Measurements from ENCODE around the gene LEFTY2. TPM values are rescaled to one million over a fixed set of nuclear protein-coding genes. Genes with fewer than 3 reads are reported as not detected.

Gene LEFTY2, protein sequence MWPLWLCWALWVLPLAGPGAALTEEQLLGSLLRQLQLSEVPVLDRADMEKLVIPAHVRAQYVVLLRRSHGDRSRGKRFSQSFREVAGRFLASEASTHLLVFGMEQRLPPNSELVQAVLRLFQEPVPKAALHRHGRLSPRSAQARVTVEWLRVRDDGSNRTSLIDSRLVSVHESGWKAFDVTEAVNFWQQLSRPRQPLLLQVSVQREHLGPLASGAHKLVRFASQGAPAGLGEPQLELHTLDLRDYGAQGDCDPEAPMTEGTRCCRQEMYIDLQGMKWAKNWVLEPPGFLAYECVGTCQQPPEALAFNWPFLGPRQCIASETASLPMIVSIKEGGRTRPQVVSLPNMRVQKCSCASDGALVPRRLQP
- total RNA-seq = 0.38 to 0.74 TPM (median 0.57 TPM) in 3 replicates

DNA sequence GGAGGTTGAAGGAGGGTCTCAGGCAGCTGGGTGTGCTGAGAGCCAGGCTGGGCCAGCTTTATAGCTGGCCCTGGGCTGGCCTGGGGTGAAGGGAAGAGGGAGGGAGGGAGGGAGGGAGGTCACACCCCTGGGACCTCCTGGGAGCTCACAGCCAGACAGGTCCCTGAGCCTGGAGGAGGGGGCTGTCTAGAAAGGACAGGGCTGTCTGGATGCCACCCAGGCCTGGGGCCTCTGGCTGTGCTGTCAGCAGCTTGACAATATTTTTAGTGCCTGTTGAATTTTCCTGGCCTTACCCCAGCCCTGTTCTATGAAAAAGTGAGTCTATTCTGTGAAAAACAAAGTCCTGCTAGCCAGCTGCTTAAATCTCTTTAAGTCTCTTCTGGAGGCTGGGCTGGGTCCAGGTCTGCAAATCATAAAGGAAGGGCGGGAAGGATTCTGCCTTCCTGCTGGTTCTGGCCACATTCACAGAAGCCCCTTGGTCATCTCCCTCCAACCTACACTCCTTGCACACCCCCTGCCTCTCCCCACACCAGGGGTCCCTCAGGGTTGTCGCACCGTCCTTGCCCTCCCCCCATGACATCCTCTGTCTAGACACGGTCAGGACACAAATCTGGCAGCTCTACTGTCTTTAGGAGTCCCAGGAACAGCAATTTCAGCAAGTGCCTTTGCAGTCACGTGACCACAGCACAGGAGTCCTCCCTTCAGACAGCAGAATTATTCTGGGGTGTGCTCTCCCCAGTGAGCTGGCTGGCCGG is at the start of gene LEFTY2:
LEFTY2 (minus strand) TSS at position 34 of the 755 bp plus-strand sequence. CDS start 80 bp downstream, outside the sequence.
- no peak for DNase-seq (ENCODE audit: low spot score in 2 of 2, unreplicated experiment in 2 of 2)
- peaks cover 8% of the 10 kb centered on the region for H3K4me1 Mint-ChIP-seq

DNA sequence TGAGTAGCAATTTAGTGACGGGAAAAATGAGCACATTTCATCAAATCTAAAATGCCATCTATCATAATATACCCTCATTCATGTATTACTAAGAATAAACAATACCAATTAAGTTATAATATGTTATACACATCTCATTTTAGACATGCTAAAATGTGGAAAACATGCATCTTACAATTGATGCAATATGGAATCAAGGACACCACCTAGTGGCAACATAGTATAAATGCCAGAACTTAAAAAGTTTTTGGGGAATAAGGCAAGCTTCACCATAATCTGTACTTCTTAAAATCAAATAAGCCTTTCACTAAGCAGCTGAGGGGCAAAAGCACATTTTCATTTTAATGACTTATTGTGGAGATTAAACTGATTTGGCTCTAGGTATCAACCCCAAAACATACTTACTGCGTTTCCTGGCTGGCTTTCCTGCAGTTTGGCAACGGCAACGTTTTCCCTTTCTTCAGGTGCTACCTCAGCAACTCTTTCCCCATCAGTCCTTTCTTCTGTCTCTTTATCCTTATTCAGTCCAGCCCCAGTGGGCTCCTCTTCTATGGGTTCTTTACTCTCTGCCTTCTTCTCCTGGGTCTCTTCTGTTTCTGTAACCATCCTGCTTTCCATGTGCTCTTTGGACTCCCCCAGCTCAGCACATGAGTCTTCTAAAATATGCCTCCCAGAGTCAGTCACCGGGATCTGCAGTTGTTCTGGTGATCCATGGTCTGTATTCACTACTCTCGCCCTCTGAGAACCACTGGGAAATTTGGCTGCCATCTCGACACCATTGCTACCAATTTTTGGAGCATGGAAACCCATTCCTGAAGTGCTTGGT is 46.7 kb upstream of the LEFTY2 start:
- no peaks in the 10 kb centered on the region for H3K27me3 Mint-ChIP-seq (ENCODE audit: low read depth)
- H3K4me1 Mint-ChIP-seq = no peaks in the 10 kb centered on the region
- H3K36me3 Mint-ChIP-seq = peaks cover 33% of the 10 kb centered on the region
- DNase-seq (ENCODE audit: low spot score in 2 of 2, unreplicated experiment in 2 of 2) = no peak
- TF ChIP-seq, protein P1, sequence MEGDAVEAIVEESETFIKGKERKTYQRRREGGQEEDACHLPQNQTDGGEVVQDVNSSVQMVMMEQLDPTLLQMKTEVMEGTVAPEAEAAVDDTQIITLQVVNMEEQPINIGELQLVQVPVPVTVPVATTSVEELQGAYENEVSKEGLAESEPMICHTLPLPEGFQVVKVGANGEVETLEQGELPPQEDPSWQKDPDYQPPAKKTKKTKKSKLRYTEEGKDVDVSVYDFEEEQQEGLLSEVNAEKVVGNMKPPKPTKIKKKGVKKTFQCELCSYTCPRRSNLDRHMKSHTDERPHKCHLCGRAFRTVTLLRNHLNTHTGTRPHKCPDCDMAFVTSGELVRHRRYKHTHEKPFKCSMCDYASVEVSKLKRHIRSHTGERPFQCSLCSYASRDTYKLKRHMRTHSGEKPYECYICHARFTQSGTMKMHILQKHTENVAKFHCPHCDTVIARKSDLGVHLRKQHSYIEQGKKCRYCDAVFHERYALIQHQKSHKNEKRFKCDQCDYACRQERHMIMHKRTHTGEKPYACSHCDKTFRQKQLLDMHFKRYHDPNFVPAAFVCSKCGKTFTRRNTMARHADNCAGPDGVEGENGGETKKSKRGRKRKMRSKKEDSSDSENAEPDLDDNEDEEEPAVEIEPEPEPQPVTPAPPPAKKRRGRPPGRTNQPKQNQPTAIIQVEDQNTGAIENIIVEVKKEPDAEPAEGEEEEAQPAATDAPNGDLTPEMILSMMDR (IDR thresholded peaks at IDR 0.05; ENCODE audit: unreplicated experiment) = peak; percentile 89
- no peak overlapping the region for H3K27ac Mint-ChIP-seq
- no peak overlapping the region for H3K4me3 Mint-ChIP-seq
- H3K9me3 Mint-ChIP-seq = peaks cover 7% of the 10 kb centered on the region

More for the DNA sequence above, at the start of gene LEFTY2:
- Mint-ChIP-seq H3K9me3 (no peaks in the 10 kb centered on the region), H3K27me3 (ENCODE audit: low read depth) (peaks cover 3% of the 10 kb centered on the region), H3K27ac (no peak within 1 kb of the TSS), H3K4me3 (peak within 1 kb of the TSS; percentile 46), H3K36me3 (no peaks in the 10 kb centered on the region)
- TF ChIP-seq, protein P1 (IDR thresholded peaks at IDR 0.05; ENCODE audit: unreplicated experiment) = no peak

DNA sequence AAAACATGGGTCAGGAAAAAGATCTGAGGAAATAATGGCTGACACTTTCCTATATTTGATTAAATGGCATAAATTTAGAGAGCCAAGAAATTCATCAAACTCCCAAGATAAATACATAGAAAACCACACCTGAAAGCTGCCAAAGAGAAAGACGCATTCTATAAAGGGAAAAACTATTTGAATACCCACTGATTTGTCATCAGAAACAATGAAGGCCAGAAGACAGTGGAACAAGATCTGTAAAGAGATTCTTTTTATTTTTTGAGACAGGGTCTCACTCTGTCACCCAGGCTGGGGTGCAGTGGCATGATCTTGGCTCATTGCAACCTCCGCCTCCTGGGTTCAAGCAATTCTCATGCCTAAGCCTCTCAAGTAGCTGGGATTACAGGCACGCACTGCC is 40.7 kb upstream of the LEFTY2 start:
- H3K4me3 Mint-ChIP-seq = no peak overlapping the region
- H3K27me3 Mint-ChIP-seq (ENCODE audit: low read depth) = no peaks in the 10 kb centered on the region
- DNase-seq (ENCODE audit: low spot score in 2 of 2, unreplicated experiment in 2 of 2) = no peak
- peaks cover 15% of the 10 kb centered on the region for H3K9me3 Mint-ChIP-seq
- TF ChIP-seq, protein P1 (IDR thresholded peaks at IDR 0.05; ENCODE audit: unreplicated experiment) = no peak
- no peak overlapping the region for H3K27ac Mint-ChIP-seq
- H3K36me3 Mint-ChIP-seq = peaks cover 49% of the 10 kb centered on the region
- H3K4me1 Mint-ChIP-seq = no peaks in the 10 kb centered on the region

DNA sequence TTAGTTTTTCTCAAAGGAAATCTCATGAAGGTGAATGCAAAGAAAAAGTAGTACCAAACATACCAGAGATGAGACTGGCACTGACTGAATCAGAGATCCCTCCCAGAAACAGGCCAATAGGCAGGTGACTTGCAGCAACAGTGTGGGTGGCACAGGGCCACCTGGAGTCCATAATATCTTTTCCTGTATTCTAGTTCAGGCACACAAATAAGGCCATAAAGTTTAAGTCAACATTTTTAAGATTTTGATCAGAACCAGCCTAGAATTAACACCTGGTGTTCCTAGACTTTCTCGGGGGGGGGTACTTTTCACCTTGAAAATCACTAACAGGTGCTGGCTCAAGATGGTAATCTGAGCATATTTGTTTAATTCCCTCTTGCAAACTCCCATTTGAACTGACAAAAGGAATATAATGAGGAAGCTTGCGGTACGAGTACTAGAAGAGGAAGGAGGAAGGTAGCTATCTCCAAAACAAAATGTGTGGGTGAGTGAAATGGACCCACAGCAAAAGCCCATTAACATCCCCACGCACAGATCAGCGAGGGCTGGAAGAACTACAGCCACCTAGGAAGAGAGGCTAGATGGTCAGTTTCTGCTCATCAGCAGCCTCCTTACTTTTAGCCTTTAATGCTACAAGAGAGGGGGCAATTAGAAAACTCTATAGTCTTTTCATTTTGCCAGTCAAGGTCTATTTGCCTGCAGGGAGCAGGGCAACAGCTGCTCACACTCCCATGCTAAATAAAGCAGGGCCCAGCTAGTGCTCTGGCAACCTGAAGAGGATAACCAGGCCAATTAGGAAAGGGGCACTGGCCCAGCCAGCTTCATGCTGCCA is 39.2 kb upstream of the LEFTY2 start:
- DNase-seq (ENCODE audit: low spot score in 2 of 2, unreplicated experiment in 2 of 2) = no peak
- Mint-ChIP-seq H3K4me3 (no peak overlapping the region), H3K27ac (no peak overlapping the region), H3K4me1 (peaks cover 2% of the 10 kb centered on the region), H3K27me3 (ENCODE audit: low read depth) (no peaks in the 10 kb centered on the region), H3K9me3 (peaks cover 15% of the 10 kb centered on the region), H3K36me3 (peaks cover 45% of the 10 kb centered on the region)
- TF ChIP-seq, protein P1 (IDR thresholded peaks at IDR 0.05; ENCODE audit: unreplicated experiment) = no peak

DNA sequence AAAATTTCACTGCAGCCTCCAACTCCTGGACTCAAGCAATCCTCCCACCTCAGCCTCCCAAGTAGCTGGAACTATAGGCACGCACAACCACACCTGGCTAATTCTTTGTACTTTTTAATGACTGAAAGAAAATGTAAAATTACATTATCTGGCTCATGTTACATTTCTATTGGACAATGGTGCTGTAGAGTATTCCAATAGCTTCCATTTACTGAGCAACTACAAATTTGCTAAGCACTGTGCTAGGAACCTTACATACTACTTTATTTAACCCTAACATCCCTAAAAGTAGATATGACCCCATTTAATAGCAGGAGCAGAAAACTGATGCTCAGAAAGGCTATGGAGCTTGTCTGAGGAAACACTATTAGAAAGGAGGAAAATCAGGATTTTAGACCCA is 38.4 kb upstream of the LEFTY2 start:
- Mint-ChIP-seq H3K9me3 (peaks cover 15% of the 10 kb centered on the region), H3K27me3 (ENCODE audit: low read depth) (no peaks in the 10 kb centered on the region), H3K36me3 (peaks cover 42% of the 10 kb centered on the region), H3K4me1 (peaks cover 2% of the 10 kb centered on the region), H3K4me3 (no peak overlapping the region), H3K27ac (no peak overlapping the region)
- no peak for DNase-seq (ENCODE audit: low spot score in 2 of 2, unreplicated experiment in 2 of 2)
- TF ChIP-seq, protein P1 (IDR thresholded peaks at IDR 0.05; ENCODE audit: unreplicated experiment) = no peak

Measured in mesothelial cell of epicardium (in vitro differentiated cells).